Fibroblast of pulmonary artery (primary cell): ENCODE measurements around the gene CRY2.
A peak's percentile ranks its signal among the peaks of the same experiment; 100 is the strongest.

Experiments used
- DNase-seq: peaks from one replicate; pipeline ENCODE4 v3.0.0-alpha.2; 2010; ENCODE audit warnings: low read depth
- H3K4me3 ChIP-seq: replicated peaks from 2 replicates; pipeline ENCODE4 v1.5.1; 2011; ENCODE audit warnings: low read depth, mild to moderate bottlenecking, control low read depth, low read length, moderate library complexity
- CTCF ChIP-seq: IDR thresholded peaks from 2 replicates; pipeline ENCODE4 v1.5.1; 2011; ENCODE audit warnings: mild to moderate bottlenecking, control low read depth, low read length, inconsistent platforms; ENCODE audit errors: missing control alignments

CRY2 gene

GRCh38 chr11:45915446-45915845 lies 68.2 kb downstream of the CRY2 start:
- TF ChIP-seq CTCF, result no peak
- H3K4me3 ChIP-seq, result no peak overlapping the region
- no peak for DNase-seq

GRCh38 chr11:45917286-45917622 lies 70.0 kb downstream of the CRY2 start:
- DNase-seq, result no peak
- peak overlapping the region; percentile 99 for H3K4me3 ChIP-seq
- TF ChIP-seq CTCF, result no peak

- TF ChIP-seq CTCF, result no peak
- DNase-seq, result peak; percentile 100
- peak within 1 kb of the TSS; percentile 99 for H3K4me3 ChIP-seq
Measured at GRCh38 chr11:45917623-45918330, 70.5 kb downstream of the CRY2 start, which contains the start of gene PEX16. TSS of gene PEX16 (minus strand) at chr11:45917877. CDS start at chr11:45917811, 66 bp downstream.

GRCh38 chr11:45918331-45918941 lies 71.2 kb downstream of the CRY2 start:
- no peak for TF ChIP-seq CTCF
- DNase-seq, result peak; percentile 68
- peak overlapping the region; percentile 99 for H3K4me3 ChIP-seq

GRCh38 chr11:45918962-45919675 lies 71.8 kb downstream of the CRY2 start:
- peak overlapping the region; percentile 99 for H3K4me3 ChIP-seq
- no peak for TF ChIP-seq CTCF
- no peak for DNase-seq

- no peak for TF ChIP-seq CTCF
- H3K4me3 ChIP-seq, result no peak overlapping the region
Measured at GRCh38 chr11:45919806-45920530, 72.7 kb downstream of the CRY2 start.

More at GRCh38 chr11:45919806-45920530, 72.7 kb downstream of the CRY2 start:
- no peak for DNase-seq
